ENCODE measurements around the gene SLC27A5. TPM values are rescaled to one million over a fixed set of nuclear protein-coding genes. Genes with fewer than 3 reads are reported as not detected.

SLC27A5 gene
- total and polyA plus RNA-seq, 11 donors = 1.8 to 9.1 (median 3.7) TPM

DNA sequence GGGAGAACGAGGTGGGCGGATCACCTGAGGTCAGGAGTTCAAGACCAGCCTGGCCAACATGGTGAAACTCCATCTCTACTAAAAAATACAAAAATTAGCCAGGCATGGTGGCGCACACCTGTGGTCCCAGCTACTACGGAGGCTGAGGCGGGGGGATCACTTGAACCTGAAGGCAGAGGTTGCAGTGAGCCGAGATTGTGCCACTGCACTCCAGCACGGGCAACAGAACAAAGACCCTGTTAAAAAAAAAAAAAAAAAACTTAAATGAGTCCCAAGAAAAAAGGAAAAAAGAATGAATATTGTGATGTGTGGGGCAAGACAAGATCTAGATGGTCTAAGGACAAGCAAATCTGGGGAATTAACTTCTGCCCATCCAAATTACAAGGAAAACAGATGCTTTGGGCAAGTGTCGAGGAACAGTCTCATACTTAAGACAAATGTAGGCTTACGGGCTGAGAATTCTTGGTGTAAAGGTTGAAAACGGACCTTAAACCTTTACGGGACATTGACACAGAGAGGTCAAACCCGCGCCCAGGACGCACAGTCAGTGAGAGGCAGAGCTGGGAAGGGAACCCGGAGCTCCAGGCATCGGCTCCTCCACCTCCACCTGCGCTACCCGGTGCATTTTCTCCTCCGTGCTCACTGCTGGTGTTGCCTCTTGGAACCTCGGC, 45.6 kb downstream of the SLC27A5 start:
- intact Hi-C loops (cut with DNase I) = loop anchor here in 1 of 10 donors (1.0 kb wide), 1 partner anchor 26 kb away; the partner anchor contains the start of gene ZNF132
- Histone ChIP-seq H3K36me3 (peaks cover 0 to 19% (median 10%) of the 10 kb centered on the region in 9 donors), H3K4me1 (peaks cover 4 to 16% (median 13%) of the 10 kb centered on the region in 12 donors), H3K4me3 (peak overlapping the region; percentile 2 to 100 (median 94)), H3K27ac (peak overlapping the region in 5 of 12 donors; percentile 77 to 90 (median 85)), H3K9me3 (no peaks in the 10 kb centered on the region), H3K27me3 (no peaks in the 10 kb centered on the region)
- TF ChIP-seq, protein P1, sequence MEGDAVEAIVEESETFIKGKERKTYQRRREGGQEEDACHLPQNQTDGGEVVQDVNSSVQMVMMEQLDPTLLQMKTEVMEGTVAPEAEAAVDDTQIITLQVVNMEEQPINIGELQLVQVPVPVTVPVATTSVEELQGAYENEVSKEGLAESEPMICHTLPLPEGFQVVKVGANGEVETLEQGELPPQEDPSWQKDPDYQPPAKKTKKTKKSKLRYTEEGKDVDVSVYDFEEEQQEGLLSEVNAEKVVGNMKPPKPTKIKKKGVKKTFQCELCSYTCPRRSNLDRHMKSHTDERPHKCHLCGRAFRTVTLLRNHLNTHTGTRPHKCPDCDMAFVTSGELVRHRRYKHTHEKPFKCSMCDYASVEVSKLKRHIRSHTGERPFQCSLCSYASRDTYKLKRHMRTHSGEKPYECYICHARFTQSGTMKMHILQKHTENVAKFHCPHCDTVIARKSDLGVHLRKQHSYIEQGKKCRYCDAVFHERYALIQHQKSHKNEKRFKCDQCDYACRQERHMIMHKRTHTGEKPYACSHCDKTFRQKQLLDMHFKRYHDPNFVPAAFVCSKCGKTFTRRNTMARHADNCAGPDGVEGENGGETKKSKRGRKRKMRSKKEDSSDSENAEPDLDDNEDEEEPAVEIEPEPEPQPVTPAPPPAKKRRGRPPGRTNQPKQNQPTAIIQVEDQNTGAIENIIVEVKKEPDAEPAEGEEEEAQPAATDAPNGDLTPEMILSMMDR (IDR thresholded peaks at IDR 0.05) = no peak
- TF ChIP-seq POLR2A (IDR thresholded peaks at IDR 0.05) = no peak
- 35 to 36% (median 36%) methylated on average over 19 to 20 of the region's 20 CpGs for WGBS, 4 donors
- peak in 3 of 4 donors; percentile 4 to 9 (median 5) for ATAC-seq
- no peak for DNase-seq

DNA sequence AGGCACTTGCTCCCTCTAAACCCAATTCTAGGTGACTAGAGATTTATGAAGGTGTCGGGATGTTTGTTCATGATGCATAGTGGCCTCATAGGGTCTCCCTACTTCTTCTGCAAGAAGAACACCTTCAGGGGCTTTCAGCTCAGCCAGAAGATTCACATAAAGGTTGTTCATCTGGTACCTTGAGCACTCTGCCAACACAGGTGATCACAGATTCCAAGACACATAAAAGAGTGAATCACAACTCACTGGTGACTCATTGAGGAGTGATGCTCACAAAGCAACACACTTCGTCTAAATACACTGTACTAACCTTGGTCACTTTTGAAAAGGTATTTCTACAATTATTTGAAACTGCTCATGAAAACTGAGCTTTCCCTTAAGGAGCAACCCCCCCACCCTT, 51.8 kb downstream of the SLC27A5 start:
- TF ChIP-seq, protein P1 (IDR thresholded peaks at IDR 0.05) = no peak
- TF ChIP-seq POLR2A (IDR thresholded peaks at IDR 0.05) = no peak
- ATAC-seq (no peak), DNase-seq (no peak)
- H3K36me3 ChIP-seq = peaks cover 0 to 18% (median 12%) of the 10 kb centered on the region in 9 donors
- WGBS, 4 donors = 90 to 100% (median 98%) methylated on average over 2 of the region's 2 CpGs
- intact Hi-C loops (cut with DNase I) = no loop called here
- H3K4me1 ChIP-seq = no peaks in the 10 kb centered on the region
- H3K27ac ChIP-seq = no peak overlapping the region
- H3K4me3 ChIP-seq = no peak overlapping the region
- H3K9me3 ChIP-seq = no peaks in the 10 kb centered on the region
- no peaks in the 10 kb centered on the region for H3K27me3 ChIP-seq

- intact Hi-C loops (cut with DNase I) = no loop called here
- ATAC-seq = no peak
- no peaks in the 10 kb centered on the region for H3K27me3 ChIP-seq
- TF ChIP-seq, protein P1 (IDR thresholded peaks at IDR 0.05) = no peak
- TF ChIP-seq POLR2A (IDR thresholded peaks at IDR 0.05) = no peak
- no peaks in the 10 kb centered on the region for H3K9me3 ChIP-seq
- H3K4me3 ChIP-seq = no peak overlapping the region
- no peak overlapping the region for H3K27ac ChIP-seq
- 96 to 97% (median 97%) methylated on average over 32 to 35 of the region's 35 CpGs for WGBS, 4 donors
- peaks cover 0 to 7% (median under 1%) of the 10 kb centered on the region in 12 donors for H3K4me1 ChIP-seq
- peaks cover 0 to 31% (median 13%) of the 10 kb centered on the region in 9 donors for H3K36me3 ChIP-seq
- DNase-seq = no peak
Measured at GRCh38 chr19:58456111-58456510, 55.7 kb downstream of the SLC27A5 start.

- Histone ChIP-seq H3K4me3 (no peak overlapping the region), H3K9me3 (no peaks in the 10 kb centered on the region), H3K36me3 (peaks cover 0 to 31% (median 13%) of the 10 kb centered on the region in 9 donors), H3K27me3 (no peaks in the 10 kb centered on the region), H3K27ac (no peak overlapping the region), H3K4me1 (peaks cover 0 to 10% (median 6%) of the 10 kb centered on the region in 12 donors)
- intact Hi-C loops (cut with DNase I) = no loop called here
- ATAC-seq = no peak
- no peak for TF ChIP-seq POLR2A (IDR thresholded peaks at IDR 0.05)
- TF ChIP-seq, protein P1 (IDR thresholded peaks at IDR 0.05) = no peak
- no peak for DNase-seq
- WGBS, 4 donors = 94 to 100% (median 96%) methylated on average over 6 to 21 of the region's 21 CpGs
Measured at GRCh38 chr19:58455306-58455705, 56.5 kb downstream of the SLC27A5 start.

All from heart left ventricle (tissue), 16 donors.